Fibroblast of mammary gland (primary cell): ENCODE measurements around the gene AGAP2.

Source experiments
- DNase-seq: peaks from one replicate; pipeline ENCODE4 v3.0.0-alpha.2; 2010; ENCODE audit warnings: low read depth
- H3K4me3 ChIP-seq: 2 replicates; pipeline ENCODE4 v1.5.1; 2011; ENCODE audit warnings: low read depth, mild to moderate bottlenecking, low read length, moderate library complexity; ENCODE audit not compliant: control insufficient read depth
- CTCF ChIP-seq: conservative IDR thresholded peaks from 2 replicates; pipeline ENCODE4 v1.5.1; 2011; ENCODE audit warnings: low read depth, low read length, inconsistent platforms; ENCODE audit not compliant: control insufficient read depth, insufficient read depth

The AGAP2 gene

GRCh38 chr12:57730336-57731067, 8.0 kb downstream of the AGAP2 start:
- no peak for DNase-seq
- TF ChIP-seq CTCF = no peak
- no peak overlapping the region for H3K4me3 ChIP-seq

- no peak for TF ChIP-seq CTCF
- H3K4me3 ChIP-seq = no peak overlapping the region
- DNase-seq = no peak
These were observed 9.2 kb downstream of the AGAP2 start for GRCh38 chr12:57729321-57729844.

- no peak for TF ChIP-seq CTCF
- no peak for DNase-seq
- no peak overlapping the region for H3K4me3 ChIP-seq
These were observed 10.7 kb downstream of the AGAP2 start for GRCh38 chr12:57727758-57728395.

- peak; percentile 19 for TF ChIP-seq CTCF
- peak overlapping the region; percentile 89 for H3K4me3 ChIP-seq
- DNase-seq = peak; percentile 44
These were observed 11.4 kb downstream of the AGAP2 start for GRCh38 chr12:57726884-57727757.

GRCh38 chr12:57726151-57726883, 12.2 kb downstream of the AGAP2 start:
- peak; percentile 80 for DNase-seq
- peak; percentile 78 for TF ChIP-seq CTCF
- H3K4me3 ChIP-seq = peak overlapping the region; percentile 89

GRCh38 chr12:57725851-57726150, 12.7 kb downstream of the AGAP2 start:
- TF ChIP-seq CTCF = no peak
- no peak for DNase-seq
- H3K4me3 ChIP-seq = peak overlapping the region; percentile 89
